Limb (tissue), 2 donors: Measurements from ENCODE around the gene CSRP2.

Experiments used
- DNase-seq, 2 donors: peaks; one replicate each; pipeline ENCODE4 v3.0.0-alpha.2; 2016; ENCODE audit errors: extremely low spot score in 2 of 2

Gene CSRP2

GRCh38 chr12:76863837-76864236 is 15.0 kb downstream of the CSRP2 start:
- DNase-seq = no peak

- no peak for DNase-seq
Observed at GRCh38 chr12:76863005-76863670, 15.7 kb downstream of the CSRP2 start.

- DNase-seq = no peak
Observed at GRCh38 chr12:76860256-76860655, 18.6 kb downstream of the CSRP2 start.

GRCh38 chr12:76859611-76860010 is 19.2 kb downstream of the CSRP2 start:
- DNase-seq = no peak

- no peak for DNase-seq
Observed at GRCh38 chr12:76856018-76856644, 22.7 kb downstream of the CSRP2 start.

- no peak for DNase-seq
Observed at GRCh38 chr12:76855271-76855670, 23.5 kb downstream of the CSRP2 start.

- DNase-seq = no peak
Observed at GRCh38 chr12:76852106-76852505, 26.7 kb downstream of the CSRP2 start.

- DNase-seq = no peak
Observed at GRCh38 chr12:76848132-76848531, 30.7 kb downstream of the CSRP2 start.

GRCh38 chr12:76847260-76847659 is 31.6 kb downstream of the CSRP2 start:
- no peak for DNase-seq

- DNase-seq = no peak
Observed at GRCh38 chr12:76836633-76837032, 42.2 kb downstream of the CSRP2 start.

GRCh38 chr12:76830436-76830835 is 48.4 kb downstream of the CSRP2 start:
- DNase-seq = peak in 1 of 2 donors; percentile 32

GRCh38 chr12:76820888-76821482 is 57.8 kb downstream of the CSRP2 start:
- peak in 1 of 2 donors; percentile 15 for DNase-seq

GRCh38 chr12:76813972-76814371 is 64.8 kb downstream of the CSRP2 start:
- DNase-seq = no peak

- no peak for DNase-seq
Observed at GRCh38 chr12:76813265-76813664, 65.6 kb downstream of the CSRP2 start.

GRCh38 chr12:76811976-76812375 is 66.8 kb downstream of the CSRP2 start:
- DNase-seq = no peak

- no peak for DNase-seq
Observed at GRCh38 chr12:76810671-76811419, 68.0 kb downstream of the CSRP2 start.
